Measurements from ENCODE around the gene HLA-A.

DNA sequence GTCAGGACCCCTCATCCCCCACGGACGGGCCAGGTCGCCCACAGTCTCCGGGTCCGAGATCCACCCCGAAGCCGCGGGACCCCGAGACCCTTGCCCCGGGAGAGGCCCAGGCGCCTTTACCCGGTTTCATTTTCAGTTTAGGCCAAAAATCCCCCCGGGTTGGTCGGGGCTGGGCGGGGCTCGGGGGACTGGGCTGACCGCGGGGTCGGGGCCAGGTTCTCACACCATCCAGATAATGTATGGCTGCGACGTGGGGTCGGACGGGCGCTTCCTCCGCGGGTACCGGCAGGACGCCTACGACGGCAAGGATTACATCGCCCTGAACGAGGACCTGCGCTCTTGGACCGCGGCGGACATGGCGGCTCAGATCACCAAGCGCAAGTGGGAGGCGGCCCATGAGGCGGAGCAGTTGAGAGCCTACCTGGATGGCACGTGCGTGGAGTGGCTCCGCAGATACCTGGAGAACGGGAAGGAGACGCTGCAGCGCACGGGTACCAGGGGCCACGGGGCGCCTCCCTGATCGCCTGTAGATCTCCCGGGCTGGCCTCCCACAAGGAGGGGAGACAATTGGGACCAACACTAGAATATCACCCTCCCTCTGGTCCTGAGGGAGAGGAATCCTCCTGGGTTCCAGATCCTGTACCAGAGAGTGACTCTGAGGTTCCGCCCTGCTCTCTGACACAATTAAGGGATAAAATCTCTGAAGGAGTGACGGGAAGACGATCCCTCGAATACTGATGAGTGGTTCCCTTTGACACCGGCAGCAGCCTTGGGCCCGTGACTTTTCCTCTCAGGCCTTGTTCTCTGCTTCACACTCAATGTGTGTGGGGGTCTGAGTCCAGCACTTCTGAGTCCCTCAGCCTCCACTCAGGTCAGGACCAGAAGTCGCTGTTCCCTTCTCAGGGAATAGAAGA, 978 bp downstream of the HLA-A start:
- no peak for TF ChIP-seq EZH2phosphoT487 (IDR thresholded peaks at IDR 0.05; ENCODE audit: low read depth)
- TF ChIP-seq, protein P1, sequence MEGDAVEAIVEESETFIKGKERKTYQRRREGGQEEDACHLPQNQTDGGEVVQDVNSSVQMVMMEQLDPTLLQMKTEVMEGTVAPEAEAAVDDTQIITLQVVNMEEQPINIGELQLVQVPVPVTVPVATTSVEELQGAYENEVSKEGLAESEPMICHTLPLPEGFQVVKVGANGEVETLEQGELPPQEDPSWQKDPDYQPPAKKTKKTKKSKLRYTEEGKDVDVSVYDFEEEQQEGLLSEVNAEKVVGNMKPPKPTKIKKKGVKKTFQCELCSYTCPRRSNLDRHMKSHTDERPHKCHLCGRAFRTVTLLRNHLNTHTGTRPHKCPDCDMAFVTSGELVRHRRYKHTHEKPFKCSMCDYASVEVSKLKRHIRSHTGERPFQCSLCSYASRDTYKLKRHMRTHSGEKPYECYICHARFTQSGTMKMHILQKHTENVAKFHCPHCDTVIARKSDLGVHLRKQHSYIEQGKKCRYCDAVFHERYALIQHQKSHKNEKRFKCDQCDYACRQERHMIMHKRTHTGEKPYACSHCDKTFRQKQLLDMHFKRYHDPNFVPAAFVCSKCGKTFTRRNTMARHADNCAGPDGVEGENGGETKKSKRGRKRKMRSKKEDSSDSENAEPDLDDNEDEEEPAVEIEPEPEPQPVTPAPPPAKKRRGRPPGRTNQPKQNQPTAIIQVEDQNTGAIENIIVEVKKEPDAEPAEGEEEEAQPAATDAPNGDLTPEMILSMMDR (IDR thresholded peaks at IDR 0.05; ENCODE audit: low read depth, low read length) = no peak
